ENCODE results near the gene TBC1D22A. TPM values are rescaled to one million over a fixed set of nuclear protein-coding genes. Genes with fewer than 3 reads are reported as not detected.

Gene TBC1D22A
- total RNA-seq, 1 experiment from 2014 or later: 32.6 TPM

- Histone ChIP-seq H3K4me3 (ENCODE audit: low read depth, low read length) (no peak overlapping the region), H3K9me3 (no peaks in the 10 kb centered on the region), H3K36me3 (ENCODE audit: control insufficient read depth, insufficient read depth, low read length) (peaks cover 3% of the 10 kb centered on the region), H3K27me3 (replicated peaks; ENCODE audit: control insufficient read depth, insufficient read depth, low read length) (no peaks in the 10 kb centered on the region), H3K4me1 (no peaks in the 10 kb centered on the region)
- intact Hi-C loops (cut with micrococcal nuclease; ENCODE audit: unreplicated experiment): no loop called here
- no TSS peak for BruUV-seq (replicated peaks)
- Mint-ChIP-seq H3K4me3 (ENCODE audit: unreplicated experiment) (no peak overlapping the region), H3K27me3 (ENCODE audit: insufficient read depth, unreplicated experiment) (no peaks in the 10 kb centered on the region), H3K9me3 (ENCODE audit: unreplicated experiment) (no peaks in the 10 kb centered on the region), H3K4me1 (ENCODE audit: low read depth, unreplicated experiment) (no peaks in the 10 kb centered on the region), H3K27ac (ENCODE audit: unreplicated experiment) (no peak overlapping the region), H3K36me3 (ENCODE audit: insufficient read depth, unreplicated experiment) (peaks cover 4% of the 10 kb centered on the region)
- DNase-seq: no peak
- TF ChIP-seq, protein P1, sequence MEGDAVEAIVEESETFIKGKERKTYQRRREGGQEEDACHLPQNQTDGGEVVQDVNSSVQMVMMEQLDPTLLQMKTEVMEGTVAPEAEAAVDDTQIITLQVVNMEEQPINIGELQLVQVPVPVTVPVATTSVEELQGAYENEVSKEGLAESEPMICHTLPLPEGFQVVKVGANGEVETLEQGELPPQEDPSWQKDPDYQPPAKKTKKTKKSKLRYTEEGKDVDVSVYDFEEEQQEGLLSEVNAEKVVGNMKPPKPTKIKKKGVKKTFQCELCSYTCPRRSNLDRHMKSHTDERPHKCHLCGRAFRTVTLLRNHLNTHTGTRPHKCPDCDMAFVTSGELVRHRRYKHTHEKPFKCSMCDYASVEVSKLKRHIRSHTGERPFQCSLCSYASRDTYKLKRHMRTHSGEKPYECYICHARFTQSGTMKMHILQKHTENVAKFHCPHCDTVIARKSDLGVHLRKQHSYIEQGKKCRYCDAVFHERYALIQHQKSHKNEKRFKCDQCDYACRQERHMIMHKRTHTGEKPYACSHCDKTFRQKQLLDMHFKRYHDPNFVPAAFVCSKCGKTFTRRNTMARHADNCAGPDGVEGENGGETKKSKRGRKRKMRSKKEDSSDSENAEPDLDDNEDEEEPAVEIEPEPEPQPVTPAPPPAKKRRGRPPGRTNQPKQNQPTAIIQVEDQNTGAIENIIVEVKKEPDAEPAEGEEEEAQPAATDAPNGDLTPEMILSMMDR (IDR thresholded peaks at IDR 0.05; ENCODE audit: insufficient read depth in 1 of 2, low read depth in 1 of 2, low read length in 1 of 2, severe bottlenecking in 1 of 2, unreplicated experiment in 1 of 2): no peak
- ChIA-PET POLR2A (no interaction called here), CTCF (no interaction called here)
Observed at GRCh38 chr22:46972256-46972655, 209.8 kb downstream of the TBC1D22A start.

DNA sequence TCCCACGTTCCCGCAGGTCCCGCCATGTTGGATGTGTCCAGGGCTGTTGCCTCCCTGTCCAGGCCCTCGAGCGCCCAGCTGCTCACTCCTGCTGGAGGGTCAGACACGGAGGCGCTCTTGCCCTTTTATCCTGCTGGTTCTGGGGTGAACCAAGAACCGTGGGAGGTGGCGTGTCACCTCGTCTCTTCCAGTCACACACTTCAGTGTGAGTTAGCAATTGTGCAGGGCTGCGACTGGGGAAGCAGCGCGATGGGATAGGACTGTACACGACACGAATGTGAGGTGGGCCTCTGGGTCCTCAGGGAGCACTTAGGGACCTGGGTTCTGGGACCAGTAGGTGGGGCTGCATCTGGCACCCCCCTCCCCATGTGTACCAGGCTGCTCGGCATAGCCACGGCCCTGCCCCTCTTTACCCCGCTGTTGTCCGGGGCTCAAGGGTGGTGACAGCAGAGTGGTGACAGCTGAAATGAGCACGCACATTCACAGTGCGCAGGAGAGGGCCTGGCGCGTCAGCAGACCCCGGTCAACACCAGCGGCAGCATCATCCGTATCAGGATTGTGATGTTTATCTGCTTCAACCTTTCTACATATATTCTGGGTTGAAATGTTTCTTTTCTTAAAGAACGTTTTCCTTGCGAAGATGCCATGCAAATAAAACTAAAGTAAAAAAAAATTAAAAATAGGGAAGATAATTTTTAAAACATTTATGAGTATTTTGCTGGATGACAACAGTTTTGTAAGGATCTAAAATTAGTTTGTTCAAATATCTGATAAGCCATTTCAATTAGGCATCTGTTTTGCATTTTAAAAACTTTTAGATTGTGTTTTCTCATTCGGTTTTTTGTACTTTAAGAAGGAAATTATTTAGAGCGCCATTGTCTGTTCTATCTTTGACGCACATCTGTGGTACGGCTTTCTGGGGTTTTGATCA is 210.7 kb downstream of the TBC1D22A start:
- Mint-ChIP-seq H3K27ac (ENCODE audit: unreplicated experiment) (no peak overlapping the region), H3K4me1 (ENCODE audit: low read depth, unreplicated experiment) (no peaks in the 10 kb centered on the region), H3K27me3 (ENCODE audit: insufficient read depth, unreplicated experiment) (no peaks in the 10 kb centered on the region), H3K4me3 (ENCODE audit: unreplicated experiment) (no peak overlapping the region), H3K9me3 (ENCODE audit: unreplicated experiment) (no peaks in the 10 kb centered on the region), H3K36me3 (ENCODE audit: insufficient read depth, unreplicated experiment) (peaks cover 6% of the 10 kb centered on the region)
- POLR2A ChIA-PET: no interaction called here
- Histone ChIP-seq H3K27me3 (replicated peaks; ENCODE audit: control insufficient read depth, insufficient read depth, low read length) (no peaks in the 10 kb centered on the region), H3K9me3 (no peaks in the 10 kb centered on the region), H3K4me1 (no peaks in the 10 kb centered on the region), H3K4me3 (ENCODE audit: low read depth, low read length) (no peak overlapping the region), H3K36me3 (ENCODE audit: control insufficient read depth, insufficient read depth, low read length) (peaks cover 3% of the 10 kb centered on the region)
- no peak for DNase-seq
- intact Hi-C loops (cut with micrococcal nuclease; ENCODE audit: unreplicated experiment): no loop called here
- TF ChIP-seq, protein P1 (IDR thresholded peaks at IDR 0.05; ENCODE audit: insufficient read depth in 1 of 2, low read depth in 1 of 2, low read length in 1 of 2, severe bottlenecking in 1 of 2, unreplicated experiment in 1 of 2): no peak
- CTCF ChIA-PET: no interaction called here
- no TSS peak for BruUV-seq (replicated peaks)

- peaks cover 3% of the 10 kb centered on the region for H3K36me3 ChIP-seq (ENCODE audit: control insufficient read depth, insufficient read depth, low read length)
- Mint-ChIP-seq H3K27ac (ENCODE audit: unreplicated experiment) (no peak overlapping the region), H3K36me3 (ENCODE audit: insufficient read depth, unreplicated experiment) (peaks cover 6% of the 10 kb centered on the region), H3K9me3 (ENCODE audit: unreplicated experiment) (no peaks in the 10 kb centered on the region), H3K4me1 (ENCODE audit: low read depth, unreplicated experiment) (no peaks in the 10 kb centered on the region), H3K27me3 (ENCODE audit: insufficient read depth, unreplicated experiment) (no peaks in the 10 kb centered on the region), H3K4me3 (ENCODE audit: unreplicated experiment) (no peak overlapping the region)
- no peaks in the 10 kb centered on the region for H3K9me3 ChIP-seq
- DNase-seq: no peak
- TF ChIP-seq, protein P1 (IDR thresholded peaks at IDR 0.05; ENCODE audit: insufficient read depth in 1 of 2, low read depth in 1 of 2, low read length in 1 of 2, severe bottlenecking in 1 of 2, unreplicated experiment in 1 of 2): no peak
- ChIA-PET POLR2A (interaction anchor here (0.6 kb wide), 1 partner anchor 173 kb away, joined by 3 read pairs; no protein-coding TSS in a partner anchor), CTCF (no interaction called here)
- BruUV-seq (replicated peaks): no TSS peak
- no peaks in the 10 kb centered on the region for H3K4me1 ChIP-seq
- intact Hi-C loops (cut with micrococcal nuclease; ENCODE audit: unreplicated experiment): no loop called here
- no peak overlapping the region for H3K4me3 ChIP-seq (ENCODE audit: low read depth, low read length)
- no peaks in the 10 kb centered on the region for H3K27me3 ChIP-seq (replicated peaks; ENCODE audit: control insufficient read depth, insufficient read depth, low read length)
Observed at GRCh38 chr22:46974077-46974476, 211.6 kb downstream of the TBC1D22A start.
